HG02870 (cell line): ENCODE results near the gene GRM1.
"Not testable (repeated sequence)": the region's sequence is repeated elsewhere in the genome, so short reads cannot be mapped to it uniquely, and the experiment has no call there.

Experiments used
- ATAC-seq: cut with Tn5 transposase; IDR thresholded peaks from one replicate; pipeline ENCODE4 v1.9.1; 2021; ENCODE audit warnings: mild to moderate bottlenecking, moderate library complexity; ENCODE audit not compliant: unreplicated experiment

Gene GRM1

GRCh38 chr6:146190581-146190980, 161.7 kb downstream of the GRM1 start:
- ATAC-seq = no peak

GRCh38 chr6:146191166-146191565, 162.3 kb downstream of the GRM1 start:
- no peak for ATAC-seq

- ATAC-seq = no peak
Measured at GRCh38 chr6:146191612-146192011, 162.8 kb downstream of the GRM1 start.

GRCh38 chr6:146194434-146194833, 165.6 kb downstream of the GRM1 start:
- no peak for ATAC-seq

GRCh38 chr6:146200176-146200575, 171.3 kb downstream of the GRM1 start:
- ATAC-seq = no peak

- ATAC-seq = no peak
Measured at GRCh38 chr6:146202570-146202969, 173.7 kb downstream of the GRM1 start.

- no peak for ATAC-seq
Measured at GRCh38 chr6:146209942-146210341, 181.1 kb downstream of the GRM1 start.

GRCh38 chr6:146210406-146211083, 181.7 kb downstream of the GRM1 start:
- no peak for ATAC-seq

- no peak for ATAC-seq
Measured at GRCh38 chr6:146211646-146212045, 182.8 kb downstream of the GRM1 start.

- no peak for ATAC-seq
Measured at GRCh38 chr6:146212781-146213180, 183.9 kb downstream of the GRM1 start.

GRCh38 chr6:146219101-146219500, 190.2 kb downstream of the GRM1 start:
- no peak for ATAC-seq

GRCh38 chr6:146224449-146224848, 195.6 kb downstream of the GRM1 start:
- ATAC-seq = no peak

- no peak for ATAC-seq
Measured at GRCh38 chr6:146224988-146225387, 196.1 kb downstream of the GRM1 start.

GRCh38 chr6:146240322-146240721, 211.5 kb downstream of the GRM1 start:
- ATAC-seq = no peak

- no peak for ATAC-seq
Measured at GRCh38 chr6:146240807-146241206, 211.9 kb downstream of the GRM1 start.

- ATAC-seq = not testable (repeated sequence)
Measured at GRCh38 chr6:146243646-146244045, 214.8 kb downstream of the GRM1 start.

GRCh38 chr6:146244630-146245143, 215.8 kb downstream of the GRM1 start:
- ATAC-seq = no peak

GRCh38 chr6:146246028-146246427, 217.2 kb downstream of the GRM1 start:
- ATAC-seq = no peak

- no peak for ATAC-seq
Measured at GRCh38 chr6:146253691-146254090, 224.8 kb downstream of the GRM1 start.

- ATAC-seq = no peak
Measured at GRCh38 chr6:146258206-146258605, 229.3 kb downstream of the GRM1 start.

- no peak for ATAC-seq
Measured at GRCh38 chr6:146260886-146261285, 232.0 kb downstream of the GRM1 start.

GRCh38 chr6:146265056-146265455, 236.2 kb downstream of the GRM1 start:
- ATAC-seq = no peak

- no peak for ATAC-seq
Measured at GRCh38 chr6:146267447-146267846, 238.6 kb downstream of the GRM1 start.
